Measurements from ENCODE around the gene ITGB3BP. TPM values are rescaled to one million over a fixed set of nuclear protein-coding genes. Genes with fewer than 3 reads are reported as not detected.

The ITGB3BP gene
- total RNA-seq, 1 experiment from 2014 or later, result 47.2 TPM

DNA sequence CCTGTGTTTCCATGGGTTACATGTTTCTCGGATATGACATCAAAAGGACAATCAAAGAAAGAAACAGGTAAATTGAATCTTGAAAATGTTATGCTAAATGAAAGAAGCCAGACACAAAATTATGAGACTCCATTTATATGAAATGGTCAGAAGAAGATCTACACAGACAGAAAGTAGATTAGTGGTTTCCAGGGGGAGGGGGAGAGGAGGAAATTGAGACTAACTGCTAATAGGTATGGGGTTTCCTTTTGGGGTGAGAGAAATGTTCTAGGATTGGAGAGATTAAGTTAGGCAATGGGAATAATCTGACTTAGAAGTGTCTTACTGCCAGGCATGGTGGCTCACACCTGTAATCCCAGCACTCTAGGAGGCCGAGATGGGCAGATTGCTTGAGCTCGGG lies 21.8 kb downstream of the ITGB3BP start:
- Mint-ChIP-seq H3K4me1 (no peaks in the 10 kb centered on the region), H3K27ac (no peak overlapping the region; a peak in 1 of 7 replicates), H3K36me3 (ENCODE audit: insufficient read depth in 1 of 3, low read depth in 3 of 3) (peaks cover 11 to 19% (median 15%) of the 10 kb centered on the region in 3 experiments; a peak in 5 of 7 replicates), H3K27me3 (ENCODE audit: low read depth) (no peaks in the 10 kb centered on the region), H3K9me3 (peaks cover 0 to 2% of the 10 kb centered on the region in 2 experiments; a peak in 3 of 5 replicates), H3K4me3 (no peak overlapping the region)
- TF ChIP-seq, protein P1, sequence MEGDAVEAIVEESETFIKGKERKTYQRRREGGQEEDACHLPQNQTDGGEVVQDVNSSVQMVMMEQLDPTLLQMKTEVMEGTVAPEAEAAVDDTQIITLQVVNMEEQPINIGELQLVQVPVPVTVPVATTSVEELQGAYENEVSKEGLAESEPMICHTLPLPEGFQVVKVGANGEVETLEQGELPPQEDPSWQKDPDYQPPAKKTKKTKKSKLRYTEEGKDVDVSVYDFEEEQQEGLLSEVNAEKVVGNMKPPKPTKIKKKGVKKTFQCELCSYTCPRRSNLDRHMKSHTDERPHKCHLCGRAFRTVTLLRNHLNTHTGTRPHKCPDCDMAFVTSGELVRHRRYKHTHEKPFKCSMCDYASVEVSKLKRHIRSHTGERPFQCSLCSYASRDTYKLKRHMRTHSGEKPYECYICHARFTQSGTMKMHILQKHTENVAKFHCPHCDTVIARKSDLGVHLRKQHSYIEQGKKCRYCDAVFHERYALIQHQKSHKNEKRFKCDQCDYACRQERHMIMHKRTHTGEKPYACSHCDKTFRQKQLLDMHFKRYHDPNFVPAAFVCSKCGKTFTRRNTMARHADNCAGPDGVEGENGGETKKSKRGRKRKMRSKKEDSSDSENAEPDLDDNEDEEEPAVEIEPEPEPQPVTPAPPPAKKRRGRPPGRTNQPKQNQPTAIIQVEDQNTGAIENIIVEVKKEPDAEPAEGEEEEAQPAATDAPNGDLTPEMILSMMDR (conservative IDR thresholded peaks at IDR 0.05), result no peak
- no peak overlapping the region for H3K18ac ChIP-seq (ENCODE audit: insufficient read length, low read depth, low read length)
- H2BK15ac ChIP-seq (ENCODE audit: low read depth, low read length), result no peak overlapping the region
- H3K23ac ChIP-seq (ENCODE audit: insufficient read length, low read depth, low read length), result no peak overlapping the region
- H2AK5ac ChIP-seq (ENCODE audit: insufficient read length, low read length), result no peak overlapping the region
- no peak overlapping the region for H3K9ac ChIP-seq (ENCODE audit: extremely low read depth, insufficient read length, low read length)
- WGBS (ENCODE audit: extremely low coverage, insufficient read length, low lambda C conversion rate), result no CpG with 5 or more reads among the region's 3 CpGs
- H3K4me1 ChIP-seq (ENCODE audit: insufficient read depth, low read length), result no peaks in the 10 kb centered on the region
- H2BK20ac ChIP-seq (ENCODE audit: low read depth, low read length, poor library complexity, severe bottlenecking), result no peak overlapping the region
- H2BK120ac ChIP-seq (ENCODE audit: low read depth, low read length, poor library complexity, severe bottlenecking), result no peak overlapping the region
- no peak overlapping the region for H3K27ac ChIP-seq (ENCODE audit: insufficient read length, low read depth, low read length)
- no peaks in the 10 kb centered on the region for H3K23me2 ChIP-seq (ENCODE audit: insufficient read length, low read depth, low read length, poor library complexity, severe bottlenecking)
- no peaks in the 10 kb centered on the region for H3K79me2 ChIP-seq (ENCODE audit: insufficient read depth, low read length)
- no peak for DNase-seq
- H2AFZ ChIP-seq (ENCODE audit: low read length), result no peak overlapping the region
- no peaks in the 10 kb centered on the region for H4K20me1 ChIP-seq (ENCODE audit: control insufficient read depth, insufficient read depth, insufficient read length)
- H3T11ph ChIP-seq (ENCODE audit: low read length), result no peak overlapping the region
- H2BK5ac ChIP-seq (ENCODE audit: insufficient read length, low read length), result no peak overlapping the region
- H4K91ac ChIP-seq (ENCODE audit: insufficient read length, low read depth, low read length), result no peak overlapping the region
- no peak overlapping the region for H3K4ac ChIP-seq (ENCODE audit: low read depth, low read length)
- H3K14ac ChIP-seq (ENCODE audit: insufficient read depth, low read length), result no peak overlapping the region
- no peak overlapping the region for H3K4me2 ChIP-seq (ENCODE audit: insufficient read depth, insufficient read length, low read length)
- no peaks in the 10 kb centered on the region for H3K79me1 ChIP-seq (ENCODE audit: insufficient read depth, low read depth, low read length, poor library complexity, severe bottlenecking)
- no peak overlapping the region for H2BK12ac ChIP-seq (ENCODE audit: insufficient read length, low read depth, low read length)
- H4K5ac ChIP-seq (ENCODE audit: insufficient read length, low read depth, low read length), result no peak overlapping the region
- no peak overlapping the region for H4K8ac ChIP-seq (replicated peaks; ENCODE audit: insufficient read length, low read depth, low read length)
- no peaks in the 10 kb centered on the region for H3K27me3 ChIP-seq (ENCODE audit: insufficient read depth, low read length)
- no peak overlapping the region for H3K56ac ChIP-seq (ENCODE audit: insufficient read length, low read depth, low read length)
- no peaks in the 10 kb centered on the region for H3K9me3 ChIP-seq (ENCODE audit: control insufficient read depth, low read depth, low read length)

All from H9 (cell line).